ENCODE results near the gene TCFL5.

DNA sequence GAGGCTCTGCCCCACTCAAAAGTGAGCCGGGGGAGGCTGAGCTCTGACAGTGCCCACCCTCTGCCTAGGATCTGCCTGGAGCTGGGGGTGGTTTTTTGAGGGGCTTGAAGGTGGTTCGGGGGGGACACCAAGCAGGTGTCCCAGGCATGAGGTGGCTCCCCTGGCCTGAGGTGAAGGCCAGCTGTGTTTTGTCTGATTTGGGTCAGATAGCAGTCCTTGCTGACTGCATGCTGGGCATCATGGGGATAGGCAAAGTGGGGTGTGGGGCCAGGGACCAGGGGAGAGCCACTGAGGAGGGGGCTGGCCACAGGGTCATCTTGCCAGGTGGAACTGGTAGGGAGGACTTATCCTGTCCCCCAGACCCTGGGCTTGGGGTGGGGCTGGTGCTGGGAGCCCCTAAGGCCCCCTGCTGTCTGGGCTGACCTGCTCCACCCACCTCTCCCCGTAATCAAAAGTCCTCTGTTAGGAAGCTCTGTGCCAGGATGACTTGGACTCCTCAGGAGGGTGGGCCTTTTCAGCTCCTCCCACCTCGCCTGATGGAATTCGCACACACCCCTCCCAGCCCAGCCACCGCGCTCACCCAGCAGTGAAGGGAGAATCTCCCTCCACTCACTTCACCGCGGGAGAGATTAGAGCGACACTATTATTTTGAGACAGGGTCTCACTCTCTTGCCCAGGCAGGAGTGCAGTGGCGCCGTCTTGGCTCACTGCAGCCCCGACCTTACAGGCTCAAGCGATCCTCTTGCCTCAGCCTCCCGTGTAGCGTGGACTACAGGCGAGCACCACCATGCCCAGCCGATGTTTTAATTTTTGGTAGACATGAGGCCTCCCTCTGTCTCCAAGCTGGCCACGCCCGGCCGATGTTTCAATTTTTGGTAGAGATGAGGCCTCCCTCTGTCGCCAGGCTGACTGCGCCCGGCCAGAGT lies 46.3 kb downstream of the TCFL5 start:
- no peak for TF ChIP-seq POLR2A (IDR thresholded peaks at IDR 0.05; ENCODE audit: low read length)
- no peak for TF ChIP-seq GATA1 (IDR thresholded peaks at IDR 0.05; ENCODE audit: low read depth, low read length)

All from erythroblast (primary cell).